A673 (cell line): Measurements from ENCODE around the gene OAS1. TPM values are rescaled to one million over a fixed set of nuclear protein-coding genes. Genes with fewer than 3 reads are reported as not detected.
A peak's percentile ranks its signal among the peaks of the same experiment; 100 is the strongest.
"Not testable (repeated sequence)": the region's sequence is repeated elsewhere in the genome, so short reads cannot be mapped to it uniquely, and the experiment has no call there.

Source experiments
- BruUV-seq: library from RNA; stranded (reverse); fragments of 400-500 nt; replicated peaks from 2 replicates; lab custom pipeline; 2021; lab: Mats Ljungman, UMichigan
- CTCF ChIA-PET: fragments of 300-600 bp; sonication (Branson Sonifier 250); formaldehyde crosslinking; loops from one replicate; lab custom pipeline; 2022; ENCODE audit warnings: antibody characterized with exemption; lab: Charles Lee
- POLR2A ChIA-PET: fragments of 300-600 bp; sonication (Branson Sonifier 250); formaldehyde crosslinking; loops from one replicate; lab custom pipeline; 2022; ENCODE audit warnings: antibody characterized with exemption; ENCODE audit not compliant: low non-redundant PET; lab: Charles Lee
- DNase-seq: peaks from one replicate; pipeline ENCODE4 v3.0.0-alpha.2; 2015; ENCODE audit warnings: low spot score
- H3K27ac ChIP-seq: fragments of 200-600 bp; sonication (generic); 2 replicates; pipeline ENCODE4 v1.5.1; 2016; ENCODE audit warnings: mixed run types, low read depth, mild to moderate bottlenecking, mixed read lengths, antibody characterized with exemption, low read length; ENCODE audit not compliant: poor library complexity, severe bottlenecking
- H3K27me3 ChIP-seq: fragments of 200-600 bp; sonication (generic); replicated peaks from 2 replicates; pipeline ENCODE4 v1.6.1; 2017; ENCODE audit warnings: mixed run types, low read depth, mild to moderate bottlenecking, mixed read lengths, antibody characterized with exemption, low read length; ENCODE audit not compliant: insufficient read depth, poor library complexity
- H3K36me3 ChIP-seq: fragments of 200-600 bp; sonication (generic); 2 replicates; pipeline ENCODE4 v1.6.1; 2016; ENCODE audit warnings: mixed run types, mild to moderate bottlenecking, mixed read lengths, antibody characterized with exemption, low read length; ENCODE audit not compliant: insufficient read depth, poor library complexity, severe bottlenecking
- H3K4me1 ChIP-seq: fragments of 200-600 bp; sonication (generic); 2 replicates; pipeline ENCODE4 v1.6.1; 2017; ENCODE audit warnings: mixed run types, mild to moderate bottlenecking, mixed read lengths, antibody characterized with exemption, low read length; ENCODE audit not compliant: insufficient read depth, poor library complexity, severe bottlenecking
- H3K4me3 ChIP-seq: fragments of 200-600 bp; sonication (generic); 2 replicates; pipeline ENCODE4 v1.5.1; 2016; ENCODE audit warnings: low read depth, mixed run types, mild to moderate bottlenecking, mixed read lengths, low read length; ENCODE audit not compliant: poor library complexity, severe bottlenecking
- H3K9me3 ChIP-seq: fragments of 200-600 bp; sonication (generic); 2 replicates; pipeline ENCODE4 v1.6.1; 2016; ENCODE audit warnings: mixed run types, low read depth, mild to moderate bottlenecking, mixed read lengths, antibody characterized with exemption, low read length; ENCODE audit not compliant: poor library complexity, severe bottlenecking
- EZH2 ChIP-seq: fragments of 200-600 bp; sonication (generic); IDR thresholded peaks from 2 replicates; pipeline ENCODE4 v1.6.1; 2017; ENCODE audit warnings: borderline replicate concordance, low read depth, mild to moderate bottlenecking, mixed read lengths, antibody characterized with exemption, low read length; ENCODE audit not compliant: poor library complexity, severe bottlenecking
- intact Hi-C: fragments of 100-400 bp; cut with micrococcal nuclease; formaldehyde crosslinking; loops from one replicate; pipeline ENCODE4 v1.10.0; 2022; ENCODE audit not compliant: unreplicated experiment
- total RNA-seq: library from RNA; stranded (reverse); gene quantifications from 2 replicates; pipeline ENCODE4 v1.2.3, GENCODE V29; 2021
- TF ChIP-seq, protein P1 (sequence below): fragments of 300-800, 200-600 bp; sonication (generic); conservative IDR thresholded peaks from 2 replicates; pipeline ENCODE4 v1.5.1; 2017; ENCODE audit warnings: low read depth, mild to moderate bottlenecking, antibody characterized with exemption, low read length, moderate library complexity, mixed read lengths

The OAS1 gene
- total RNA-seq, 1 experiment from 2014 or later: 12.4 TPM

DNA sequence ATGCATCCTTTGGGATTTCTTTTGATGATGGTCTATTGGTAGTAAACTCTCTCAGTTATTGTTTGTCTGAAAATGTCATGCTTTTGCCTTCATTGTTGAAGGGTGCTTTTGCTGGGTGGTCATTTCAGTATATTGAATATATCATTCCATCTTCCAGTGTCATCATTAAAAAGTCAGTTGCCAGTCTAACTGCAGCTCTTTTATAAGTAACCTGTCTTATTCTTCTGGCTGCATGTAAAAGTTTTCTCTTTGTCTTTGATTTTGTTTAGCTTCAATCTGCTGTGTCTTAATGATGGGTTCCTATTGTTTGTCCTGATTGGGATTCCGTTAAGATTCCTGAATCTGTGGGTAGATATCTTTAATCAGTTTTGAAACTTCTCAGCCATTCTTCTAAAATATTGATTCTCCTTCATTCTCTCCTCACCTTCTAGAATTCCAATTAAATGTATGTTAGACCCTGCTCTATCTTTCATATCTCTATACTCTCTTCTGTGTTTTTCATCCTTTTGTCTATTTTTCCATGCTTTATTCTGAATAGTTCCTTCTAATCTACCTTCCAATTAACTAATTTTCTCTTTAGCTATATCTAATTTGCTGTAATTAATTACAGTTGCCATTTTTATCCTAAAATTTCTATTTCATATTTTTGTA, 6.4 kb downstream of the OAS1 start:
- Histone ChIP-seq H3K9me3 (peaks cover 20% of the 10 kb centered on the region), H3K4me3 (no peak overlapping the region), H3K36me3 (peaks cover 5% of the 10 kb centered on the region), H3K27ac (no peak overlapping the region), H3K27me3 (no peaks in the 10 kb centered on the region), H3K4me1 (no peaks in the 10 kb centered on the region)
- intact Hi-C loops: no loop called here
- TF ChIP-seq, protein P1, sequence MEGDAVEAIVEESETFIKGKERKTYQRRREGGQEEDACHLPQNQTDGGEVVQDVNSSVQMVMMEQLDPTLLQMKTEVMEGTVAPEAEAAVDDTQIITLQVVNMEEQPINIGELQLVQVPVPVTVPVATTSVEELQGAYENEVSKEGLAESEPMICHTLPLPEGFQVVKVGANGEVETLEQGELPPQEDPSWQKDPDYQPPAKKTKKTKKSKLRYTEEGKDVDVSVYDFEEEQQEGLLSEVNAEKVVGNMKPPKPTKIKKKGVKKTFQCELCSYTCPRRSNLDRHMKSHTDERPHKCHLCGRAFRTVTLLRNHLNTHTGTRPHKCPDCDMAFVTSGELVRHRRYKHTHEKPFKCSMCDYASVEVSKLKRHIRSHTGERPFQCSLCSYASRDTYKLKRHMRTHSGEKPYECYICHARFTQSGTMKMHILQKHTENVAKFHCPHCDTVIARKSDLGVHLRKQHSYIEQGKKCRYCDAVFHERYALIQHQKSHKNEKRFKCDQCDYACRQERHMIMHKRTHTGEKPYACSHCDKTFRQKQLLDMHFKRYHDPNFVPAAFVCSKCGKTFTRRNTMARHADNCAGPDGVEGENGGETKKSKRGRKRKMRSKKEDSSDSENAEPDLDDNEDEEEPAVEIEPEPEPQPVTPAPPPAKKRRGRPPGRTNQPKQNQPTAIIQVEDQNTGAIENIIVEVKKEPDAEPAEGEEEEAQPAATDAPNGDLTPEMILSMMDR: no peak
- no peak for TF ChIP-seq EZH2
- no TSS peak for BruUV-seq
- CTCF ChIA-PET: no interaction called here
- POLR2A ChIA-PET: no interaction called here
- DNase-seq: no peak

- H3K27me3 ChIP-seq, CTCF ChIA-PET, DNase-seq, H3K27ac ChIP-seq, H3K4me3 ChIP-seq, intact Hi-C loops, POLR2A ChIA-PET, H3K4me1 ChIP-seq, BruUV-seq, H3K36me3 ChIP-seq: not testable (repeated sequence)
- peaks cover 20% of the 10 kb centered on the region for H3K9me3 ChIP-seq
Measured at GRCh38 chr12:112913888-112914287, 7.1 kb downstream of the OAS1 start.

GRCh38 chr12:112916270-112916669, 9.5 kb downstream of the OAS1 start:
- Histone ChIP-seq H3K27ac (peak overlapping the region; percentile 9), H3K27me3 (no peaks in the 10 kb centered on the region), H3K4me3 (no peak overlapping the region), H3K4me1 (no peaks in the 10 kb centered on the region), H3K36me3 (peaks cover 5% of the 10 kb centered on the region), H3K9me3 (peaks cover 20% of the 10 kb centered on the region)
- intact Hi-C loops: no loop called here
- no peak for DNase-seq
- BruUV-seq: no TSS peak
- ChIA-PET POLR2A (no interaction called here), CTCF (no interaction called here)
- TF ChIP-seq, protein P1: no peak

- Histone ChIP-seq H3K9me3 (no peaks in the 10 kb centered on the region), H3K27ac (no peak overlapping the region), H3K4me1 (no peaks in the 10 kb centered on the region), H3K36me3 (peaks cover 5% of the 10 kb centered on the region), H3K27me3 (no peaks in the 10 kb centered on the region), H3K4me3 (no peak overlapping the region)
- intact Hi-C loops: no loop called here
- POLR2A ChIA-PET: no interaction called here
- CTCF ChIA-PET: no interaction called here
- no TSS peak for BruUV-seq
- peak; percentile 52 for DNase-seq
- no peak for TF ChIP-seq EZH2
- TF ChIP-seq, protein P1: no peak
Measured at GRCh38 chr12:112919121-112919520, 12.4 kb downstream of the OAS1 start.
